Stimulated activated CD8-positive, alpha-beta memory T cell treated with anti-CD3 and anti-CD28 coated beads, Interleukin-12 subunit alpha, Interleukin-12 subunit beta, amount 100 ng/mL, for 4 hours (primary cell): ENCODE results near the gene ACYP2.
A peak's percentile ranks its signal among the peaks of the same experiment; 100 is the strongest.

Experiments
- DNase-seq: peaks from one replicate; pipeline ENCODE4 v3.0.0-alpha.2; 2020; ENCODE audit warnings: low read depth

Gene ACYP2

GRCh38 chr2:54325148-54325547, 209.7 kb downstream of the ACYP2 start:
- no peak for DNase-seq

DNA sequence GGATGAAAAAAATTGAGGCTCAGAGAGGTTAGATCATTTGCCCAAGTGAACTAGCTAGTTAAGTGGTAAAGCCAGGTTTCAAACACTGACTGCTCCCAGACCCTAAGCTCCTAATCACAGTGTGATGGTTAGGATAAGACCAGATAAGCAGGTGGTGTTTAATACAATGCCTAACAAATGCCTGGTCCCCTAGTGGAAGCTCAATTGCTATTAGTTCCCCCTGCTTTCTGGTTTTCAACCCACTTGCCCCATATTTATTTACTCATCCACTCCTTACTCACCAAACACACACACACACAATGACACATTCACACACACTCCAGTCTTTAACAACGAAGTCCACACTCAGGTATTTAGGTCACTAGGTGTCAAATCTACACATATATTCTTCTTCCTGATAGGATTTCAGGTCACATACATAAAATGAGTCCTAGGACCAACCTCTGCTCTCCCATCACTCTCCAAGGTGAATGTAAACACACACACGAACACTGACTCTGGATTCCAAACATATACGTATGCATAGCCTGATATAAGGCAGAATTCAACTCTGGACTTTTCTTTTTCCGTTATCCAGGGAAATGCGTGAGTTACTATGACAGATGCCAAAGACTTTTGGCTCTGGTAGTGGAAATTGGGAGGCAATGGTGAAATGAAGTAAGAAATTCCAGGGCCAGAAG, 214.2 kb downstream of the ACYP2 start:
- no peak for DNase-seq

- peak; percentile 76 for DNase-seq
Observed at GRCh38 chr2:54330162-54330925, 214.9 kb downstream of the ACYP2 start.

- DNase-seq: no peak
Observed at GRCh38 chr2:54330926-54331835, 215.8 kb downstream of the ACYP2 start.

- DNase-seq: no peak
Observed at GRCh38 chr2:54332386-54332785, 217.0 kb downstream of the ACYP2 start.

DNA sequence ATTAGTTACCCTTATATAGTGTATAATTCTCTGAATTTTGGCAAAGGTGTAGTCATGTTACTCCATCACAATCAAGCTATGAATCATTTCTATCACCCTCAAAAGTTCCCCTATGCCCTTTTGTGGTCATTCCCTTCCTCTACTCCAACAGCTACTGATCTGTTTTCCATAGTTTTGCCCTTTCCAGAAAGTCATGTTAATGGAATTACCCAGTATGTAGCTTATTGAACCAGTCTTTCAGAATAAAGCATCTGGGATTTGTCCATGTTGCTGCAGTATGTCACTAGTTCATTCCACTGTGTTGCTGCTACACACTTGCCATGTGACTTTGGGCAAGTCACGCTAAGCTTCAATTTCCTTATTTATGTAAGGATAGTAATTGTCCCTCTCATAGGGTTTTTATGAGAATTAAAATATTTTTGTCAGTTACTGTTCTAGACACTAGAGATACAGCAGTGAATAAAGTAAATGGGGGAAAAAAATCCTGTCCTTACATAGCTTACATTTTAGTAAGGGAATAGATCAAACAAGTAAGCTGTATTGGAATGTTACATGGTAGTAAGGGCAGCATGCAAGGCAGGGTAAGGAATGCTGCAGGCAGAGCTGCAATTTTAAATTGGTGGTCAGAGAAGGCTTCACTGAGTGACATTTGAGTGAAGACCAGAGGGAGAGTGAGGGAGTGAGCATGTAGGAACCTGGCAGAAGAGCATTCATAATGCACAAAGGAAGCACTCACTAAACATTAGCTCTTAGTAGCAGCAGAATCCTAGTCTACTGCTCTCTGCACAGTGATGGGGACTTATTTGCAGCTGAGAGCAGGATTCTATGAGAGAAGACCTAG, 220.9 kb downstream of the ACYP2 start:
- no peak for DNase-seq

DNA sequence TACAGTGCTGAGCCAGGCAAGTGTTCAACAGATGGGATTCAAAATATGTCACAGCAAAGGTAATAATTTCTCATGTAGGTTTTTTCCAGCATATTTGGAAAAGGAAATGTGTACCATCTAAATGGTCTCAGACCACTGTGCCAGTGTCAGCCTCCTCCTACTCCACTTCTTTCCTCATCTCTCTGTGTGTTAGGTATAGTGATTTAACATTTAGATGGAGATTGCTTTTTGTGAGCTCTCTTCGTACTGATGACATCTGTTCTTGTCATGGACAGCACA, 221.5 kb downstream of the ACYP2 start:
- no peak for DNase-seq

- no peak for DNase-seq
Observed at GRCh38 chr2:54341656-54342055, 226.2 kb downstream of the ACYP2 start.

- no peak for DNase-seq
Observed at GRCh38 chr2:54342603-54343002, 227.2 kb downstream of the ACYP2 start.

GRCh38 chr2:54347622-54348021, 232.2 kb downstream of the ACYP2 start:
- no peak for DNase-seq

GRCh38 chr2:54348646-54349045, 233.2 kb downstream of the ACYP2 start:
- DNase-seq: no peak

- no peak for DNase-seq
Observed at GRCh38 chr2:54350426-54350825, 235.0 kb downstream of the ACYP2 start.

GRCh38 chr2:54353216-54353615, 237.8 kb downstream of the ACYP2 start:
- DNase-seq: no peak
